Activated CD4-positive, alpha-beta T cell treated with anti-CD3 and anti-CD28 coated beads for 48 hours (primary cell): Measurements from ENCODE around the gene CBS.
"Not testable (repeated sequence)": the region's sequence is repeated elsewhere in the genome, so short reads cannot be mapped to it uniquely, and the experiment has no call there.

Source experiments
- DNase-seq: peaks from one replicate; pipeline ENCODE4 v3.0.0-alpha.2; 2020

CBS gene

GRCh38 chr21:43066690-43067089 lies 8.9 kb downstream of the CBS start:
- DNase-seq: not testable (repeated sequence)

- not testable (repeated sequence) for DNase-seq
Measured at GRCh38 chr21:43065991-43066390, 9.6 kb downstream of the CBS start.

- not testable (repeated sequence) for DNase-seq
Measured at GRCh38 chr21:43064265-43064917, 11.2 kb downstream of the CBS start.

DNA sequence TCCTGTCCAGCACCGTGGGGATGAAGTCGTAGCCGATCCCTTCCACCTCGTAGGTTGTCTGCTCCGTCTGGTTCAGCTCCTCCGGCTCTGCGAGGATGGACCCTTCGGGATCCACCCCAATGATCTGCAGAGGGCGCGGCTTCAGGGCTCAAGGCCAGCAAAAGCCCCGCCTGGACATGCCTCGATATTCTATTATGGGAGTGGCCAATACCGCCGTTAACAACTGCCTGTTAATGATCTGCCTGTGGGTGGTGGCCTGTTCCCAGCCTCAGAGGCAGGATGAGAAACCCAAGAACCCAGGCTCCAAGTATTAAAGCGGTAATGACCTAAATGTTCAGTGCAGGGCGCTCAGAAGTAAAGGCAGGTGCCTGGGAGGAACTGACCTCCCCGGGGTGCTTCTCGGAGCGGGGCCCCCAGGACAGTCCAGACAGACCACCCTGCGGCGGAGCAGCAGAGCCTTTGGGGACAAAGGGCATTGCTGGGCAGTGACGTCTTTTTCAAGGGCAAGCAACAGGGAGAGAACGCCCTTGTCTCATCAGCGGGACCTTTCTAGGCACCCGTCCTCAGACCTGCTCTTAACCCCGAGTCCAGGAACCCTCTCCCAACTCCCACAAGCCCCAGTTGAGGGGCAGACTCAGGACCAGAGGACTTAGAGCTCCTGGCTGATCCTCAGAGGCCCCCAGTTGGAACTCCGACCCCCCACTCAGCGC lies 12.5 kb downstream of the CBS start:
- not testable (repeated sequence) for DNase-seq

DNA sequence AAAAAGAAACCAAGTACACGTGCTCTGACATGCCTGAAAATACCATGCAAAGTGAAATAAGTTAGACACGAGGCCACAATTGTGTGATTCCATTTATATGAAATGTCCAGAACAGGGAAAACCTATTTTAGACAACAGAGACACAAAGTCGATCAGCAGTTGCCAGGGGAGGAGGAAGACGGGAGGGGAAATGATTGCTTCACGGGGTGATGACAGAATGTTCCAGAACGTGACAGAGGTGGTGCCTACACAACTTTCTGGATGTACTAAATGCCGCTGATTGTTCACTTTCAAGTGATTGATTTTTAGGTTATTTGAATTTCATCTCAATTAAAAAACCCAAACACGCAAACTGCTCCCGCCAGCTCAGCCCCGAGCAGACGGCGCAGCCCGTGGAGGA lies 22.5 kb downstream of the CBS start:
- not testable (repeated sequence) for DNase-seq

DNA sequence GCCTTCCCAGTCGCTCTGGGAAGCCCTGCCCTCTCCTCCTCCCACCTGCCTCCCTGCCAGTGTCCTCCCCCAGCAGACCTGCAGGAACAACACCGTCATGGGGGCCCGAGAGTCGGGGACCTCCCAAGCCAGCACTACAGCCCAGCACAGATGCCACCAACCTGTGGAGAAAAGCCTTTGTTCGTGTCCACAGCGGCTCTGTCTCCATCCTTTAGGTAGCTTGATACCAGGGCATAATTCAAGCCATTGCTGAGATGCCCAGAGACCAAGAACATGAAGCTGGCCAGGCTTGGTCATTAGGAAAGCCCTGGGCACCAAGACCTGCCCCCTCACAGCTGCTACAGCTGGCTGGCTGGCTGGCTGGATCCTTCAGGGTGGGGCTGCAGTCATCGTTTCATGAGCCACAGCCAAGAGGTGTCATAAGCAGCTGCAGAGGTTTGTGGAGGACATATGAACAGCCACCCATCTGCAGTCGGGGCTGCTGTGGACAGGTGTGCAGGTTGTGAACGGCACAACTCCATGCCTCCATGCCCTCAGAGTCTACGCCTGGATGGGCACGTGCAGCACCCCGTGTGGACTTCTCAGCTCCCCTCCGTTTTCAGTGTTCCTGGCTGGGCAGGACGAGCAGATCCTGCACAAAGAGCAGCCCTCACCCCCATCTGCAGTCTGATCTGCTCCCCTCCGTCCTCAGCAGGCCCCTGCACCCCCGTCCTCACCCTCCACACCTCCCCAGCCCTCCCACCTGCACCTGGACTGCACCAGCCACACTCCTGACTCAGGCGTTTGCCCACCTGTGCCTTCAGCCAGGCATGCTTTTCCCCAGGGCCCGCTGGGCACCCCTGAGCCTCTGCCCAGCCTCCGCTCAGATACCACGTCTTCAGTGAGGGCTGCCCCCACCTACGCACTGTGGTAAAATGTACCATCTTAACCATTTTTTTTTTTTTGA lies 29.5 kb downstream of the CBS start:
- peak; percentile 17 for DNase-seq

DNA sequence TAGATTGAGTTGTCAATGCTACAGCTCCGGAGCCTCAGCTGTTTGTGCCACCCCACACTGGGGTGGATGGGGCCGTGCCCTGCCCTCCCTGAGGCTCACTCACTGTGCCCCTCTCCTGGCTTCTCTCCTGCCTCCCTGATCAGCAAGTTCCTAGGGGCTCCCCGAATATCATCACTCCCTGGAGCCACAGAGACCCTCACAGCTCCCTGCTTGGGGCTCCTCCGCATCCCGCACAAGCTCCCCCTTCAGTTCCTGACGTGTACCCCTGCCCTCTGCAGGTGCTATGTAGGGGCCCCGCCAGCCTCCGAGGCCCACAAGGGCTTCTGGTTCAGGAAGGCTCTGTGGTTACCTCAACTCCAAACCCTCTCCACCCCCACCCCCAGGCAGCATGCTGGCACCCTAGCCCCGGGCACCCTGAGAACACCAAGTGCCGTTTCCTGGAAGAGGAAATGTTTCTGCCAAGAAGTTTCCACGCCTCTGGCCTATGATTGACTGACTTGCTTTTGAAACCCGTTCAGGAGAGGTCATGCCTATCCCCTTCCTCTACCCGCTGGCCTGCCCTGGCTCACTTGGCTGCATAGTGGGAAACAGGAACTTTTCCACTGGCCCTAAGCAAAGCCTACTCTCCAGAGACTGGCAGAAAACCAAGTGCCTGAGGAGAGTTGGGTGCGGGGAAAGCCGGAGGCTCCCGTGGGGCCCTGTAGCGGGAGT lies 30.3 kb downstream of the CBS start:
- not testable (repeated sequence) for DNase-seq

DNA sequence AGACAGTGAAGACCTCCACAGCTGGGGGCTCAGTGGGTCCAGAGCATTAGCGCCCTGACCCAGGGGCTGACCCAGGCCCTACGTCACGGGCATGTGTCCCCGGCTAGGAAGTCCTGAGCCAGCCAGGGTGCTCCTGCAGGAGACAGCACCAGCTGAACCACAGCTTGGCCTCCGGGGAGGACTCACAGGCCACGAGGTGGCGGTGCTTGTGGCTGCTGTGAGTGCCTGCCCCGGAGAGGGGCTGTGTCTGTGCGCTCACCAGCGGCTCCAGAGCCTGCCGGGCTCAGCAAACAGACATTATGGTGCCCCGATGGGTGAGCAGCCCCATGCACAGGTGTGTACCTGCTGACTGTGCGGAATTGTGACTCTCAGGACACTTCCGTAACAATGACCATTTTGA lies 31.1 kb downstream of the CBS start:
- DNase-seq: not testable (repeated sequence)

- not testable (repeated sequence) for DNase-seq
Measured at GRCh38 chr21:43043291-43043690, 32.3 kb downstream of the CBS start.

DNA sequence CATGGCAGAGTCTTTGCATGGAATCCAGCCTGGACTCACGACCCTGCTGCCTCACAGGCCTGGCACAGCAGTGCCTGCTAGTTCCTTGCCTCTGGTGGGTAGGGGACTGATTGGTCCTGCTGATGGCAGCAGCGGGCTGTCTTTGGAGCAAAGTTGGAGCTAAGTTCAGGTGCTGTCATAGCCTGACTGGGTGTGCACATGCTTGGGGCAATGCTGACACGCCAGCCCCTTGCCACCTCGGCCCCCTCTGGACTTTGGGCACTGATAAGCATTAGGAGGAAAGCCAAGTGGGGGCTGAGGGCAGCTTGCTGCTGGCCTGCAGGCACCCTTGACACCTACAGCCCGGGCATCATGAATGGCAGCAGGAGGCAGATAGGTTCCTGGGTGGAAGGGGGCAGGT lies 33.5 kb downstream of the CBS start:
- not testable (repeated sequence) for DNase-seq

GRCh38 chr21:43038659-43039044 lies 37.0 kb downstream of the CBS start:
- DNase-seq: not testable (repeated sequence)

GRCh38 chr21:43037918-43038658 lies 37.5 kb downstream of the CBS start:
- DNase-seq: not testable (repeated sequence)

GRCh38 chr21:43036889-43037288 lies 38.7 kb downstream of the CBS start:
- not testable (repeated sequence) for DNase-seq

DNA sequence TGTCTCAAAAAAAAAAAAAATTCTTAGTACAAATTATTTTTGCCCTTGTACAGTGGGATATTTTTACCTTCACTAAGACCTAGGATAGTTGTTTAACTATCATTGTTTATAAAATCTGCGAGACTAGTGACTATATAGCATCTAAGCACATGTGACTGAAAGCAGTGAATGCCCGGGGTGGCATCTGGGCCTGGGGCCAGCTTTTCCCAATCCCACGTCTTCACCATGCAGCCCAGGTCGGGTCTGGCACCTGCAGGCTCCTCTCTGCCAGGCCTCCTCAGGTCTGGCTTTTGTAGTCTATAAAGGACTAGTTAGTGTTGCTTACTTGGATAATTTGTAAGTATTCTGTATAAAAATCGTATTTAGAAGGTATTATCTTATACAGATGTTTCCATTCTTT lies 40.8 kb downstream of the CBS start:
- no peak for DNase-seq

GRCh38 chr21:43034101-43034500 lies 41.5 kb downstream of the CBS start:
- DNase-seq: no peak

DNA sequence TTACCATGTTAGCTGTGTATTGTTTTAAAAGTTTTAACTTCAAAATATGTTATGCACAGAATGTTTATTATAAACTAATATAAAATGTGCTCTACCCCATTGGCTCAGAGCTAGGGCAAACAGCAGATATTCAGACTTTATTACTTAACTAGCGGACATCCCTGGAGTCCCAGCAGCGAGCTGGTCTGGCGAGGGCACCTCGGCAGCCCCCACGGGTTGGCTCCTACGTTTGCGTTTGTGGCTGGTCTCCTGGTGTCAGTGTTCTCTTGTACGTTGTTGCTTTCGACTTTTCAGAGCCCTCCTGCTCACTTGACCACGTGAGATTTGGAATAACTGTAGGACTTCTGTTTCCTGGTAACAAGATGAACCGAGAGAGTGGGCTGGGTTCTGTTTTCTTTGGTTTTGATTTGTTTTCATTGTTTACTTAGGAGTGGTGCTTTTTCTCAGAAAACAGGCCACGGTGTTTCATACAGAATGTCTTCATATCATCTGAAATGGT lies 44.5 kb downstream of the CBS start:
- no peak for DNase-seq

GRCh38 chr21:43029785-43030184 lies 45.9 kb downstream of the CBS start:
- no peak for DNase-seq

GRCh38 chr21:43027846-43028731 lies 47.5 kb downstream of the CBS start:
- DNase-seq: no peak

GRCh38 chr21:43025636-43026180 lies 49.9 kb downstream of the CBS start:
- no peak for DNase-seq

DNA sequence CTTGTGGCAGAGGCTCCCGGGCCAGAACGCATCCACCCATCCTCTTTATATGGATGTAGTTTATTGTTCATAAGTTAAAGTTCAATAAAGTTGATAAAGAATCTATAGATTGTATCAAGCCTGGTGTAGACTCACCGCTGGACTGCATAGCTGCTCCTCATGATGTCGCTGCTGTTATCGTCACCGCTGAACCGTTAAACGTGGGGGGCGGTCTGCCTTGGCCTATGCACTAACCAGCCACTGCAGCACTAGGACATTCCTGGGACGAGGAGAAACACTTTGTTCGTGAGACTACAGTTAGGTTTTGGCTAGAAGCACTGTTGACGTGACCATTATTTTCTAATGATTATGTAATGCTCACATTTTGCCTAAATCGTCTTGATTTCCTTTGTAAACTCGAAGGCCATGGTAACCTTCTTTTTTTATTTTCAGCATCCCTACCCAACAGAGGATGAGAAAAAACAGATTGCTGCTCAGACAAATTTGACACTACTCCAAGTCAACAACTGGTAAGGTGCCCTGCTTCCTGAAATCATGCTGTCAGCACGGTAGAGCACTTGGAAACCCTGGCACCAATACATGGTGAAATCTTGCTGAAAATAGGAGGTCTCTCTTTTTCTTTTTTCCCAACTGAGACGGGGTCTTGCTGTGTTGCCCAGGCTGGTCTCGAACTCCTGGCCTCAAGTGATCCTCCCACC lies 51.0 kb downstream of the CBS start:
- no peak for DNase-seq
